SK-N-MC (cell line): Measurements from ENCODE around the gene PRKAR2B.

Source experiments
- EZH2 ChIP-seq: fragments of 200-600 bp; sonication (generic); IDR thresholded peaks from one replicate; pipeline ENCODE4 v1.6.1; 2017; ENCODE audit warnings: antibody characterized with exemption
- FOXP2 ChIP-seq: optimal IDR thresholded peaks from 2 replicates; pipeline ENCODE3; 2011; ENCODE audit warnings: mild to moderate bottlenecking, moderate library complexity; ENCODE audit not compliant: insufficient read depth; ENCODE audit errors: extremely low read length, control extremely low read depth
- POLR2AphosphoS5 ChIP-seq: IDR thresholded peaks from 2 replicates; pipeline ENCODE4 v1.6.1; 2012; ENCODE audit warnings: mild to moderate bottlenecking, low read depth, low read length, borderline replicate concordance

- TF ChIP-seq POLR2AphosphoS5 (no peak), EZH2 (no peak), FOXP2 (no peak)
Measured at GRCh38 chr7:107104801-107105200, 60.3 kb downstream of the PRKAR2B start.
